ENCODE results near the gene NKD1. TPM values are rescaled to one million over a fixed set of nuclear protein-coding genes. Genes with fewer than 3 reads are reported as not detected.
A peak's percentile ranks its signal among the peaks of the same experiment; 100 is the strongest.

The NKD1 gene
- total and polyA plus RNA-seq, 2 experiments from 2014 or later = 0.86 to 1.4 TPM

GRCh38 chr16:50587543-50587942 lies 39.3 kb downstream of the NKD1 start:
- no peak overlapping the region for H3K4me3 ChIP-seq
- no peak for DNase-seq (ENCODE audit: low read depth in 1 of 2, low spot score in 1 of 2)
- no peak overlapping the region for H3K27ac ChIP-seq
- no peaks in the 10 kb centered on the region for H3K36me3 ChIP-seq
- H3K4me1 ChIP-seq (ENCODE audit: low read depth) = peaks cover 9% of the 10 kb centered on the region
- H3K9me3 ChIP-seq (ENCODE audit: low read depth) = no peaks in the 10 kb centered on the region
- no peaks in the 10 kb centered on the region for H3K27me3 ChIP-seq
- TF ChIP-seq, protein P1, sequence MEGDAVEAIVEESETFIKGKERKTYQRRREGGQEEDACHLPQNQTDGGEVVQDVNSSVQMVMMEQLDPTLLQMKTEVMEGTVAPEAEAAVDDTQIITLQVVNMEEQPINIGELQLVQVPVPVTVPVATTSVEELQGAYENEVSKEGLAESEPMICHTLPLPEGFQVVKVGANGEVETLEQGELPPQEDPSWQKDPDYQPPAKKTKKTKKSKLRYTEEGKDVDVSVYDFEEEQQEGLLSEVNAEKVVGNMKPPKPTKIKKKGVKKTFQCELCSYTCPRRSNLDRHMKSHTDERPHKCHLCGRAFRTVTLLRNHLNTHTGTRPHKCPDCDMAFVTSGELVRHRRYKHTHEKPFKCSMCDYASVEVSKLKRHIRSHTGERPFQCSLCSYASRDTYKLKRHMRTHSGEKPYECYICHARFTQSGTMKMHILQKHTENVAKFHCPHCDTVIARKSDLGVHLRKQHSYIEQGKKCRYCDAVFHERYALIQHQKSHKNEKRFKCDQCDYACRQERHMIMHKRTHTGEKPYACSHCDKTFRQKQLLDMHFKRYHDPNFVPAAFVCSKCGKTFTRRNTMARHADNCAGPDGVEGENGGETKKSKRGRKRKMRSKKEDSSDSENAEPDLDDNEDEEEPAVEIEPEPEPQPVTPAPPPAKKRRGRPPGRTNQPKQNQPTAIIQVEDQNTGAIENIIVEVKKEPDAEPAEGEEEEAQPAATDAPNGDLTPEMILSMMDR (IDR thresholded peaks at IDR 0.05; ENCODE audit: low read depth, low read length) = no peak

DNA sequence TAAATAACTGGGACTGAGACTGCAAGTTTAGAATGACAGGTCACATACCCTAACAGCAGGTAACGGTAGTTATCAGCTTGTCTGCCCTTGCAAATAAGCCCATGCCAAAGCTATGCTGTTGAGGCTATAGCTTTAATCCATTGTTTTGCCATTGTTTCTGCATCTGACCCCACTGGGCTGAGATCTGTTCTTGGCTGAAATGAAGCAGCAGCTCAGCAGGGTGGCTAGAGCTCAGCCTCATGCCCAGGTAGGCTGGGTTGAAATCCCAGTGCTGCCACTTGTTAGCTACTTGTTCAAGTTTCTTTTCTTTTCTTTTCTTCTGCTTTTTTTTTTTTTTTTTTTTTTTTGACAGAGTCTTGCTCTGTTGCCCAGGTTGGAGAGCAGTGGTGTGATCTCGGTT lies 40.1 kb downstream of the NKD1 start:
- Histone ChIP-seq H3K27me3 (no peaks in the 10 kb centered on the region), H3K4me3 (no peak overlapping the region), H3K9me3 (ENCODE audit: low read depth) (no peaks in the 10 kb centered on the region), H3K36me3 (no peaks in the 10 kb centered on the region), H3K27ac (no peak overlapping the region), H3K4me1 (ENCODE audit: low read depth) (peaks cover 9% of the 10 kb centered on the region)
- TF ChIP-seq, protein P1 (IDR thresholded peaks at IDR 0.05; ENCODE audit: low read depth, low read length) = no peak
- DNase-seq (ENCODE audit: low read depth in 1 of 2, low spot score in 1 of 2) = no peak

DNA sequence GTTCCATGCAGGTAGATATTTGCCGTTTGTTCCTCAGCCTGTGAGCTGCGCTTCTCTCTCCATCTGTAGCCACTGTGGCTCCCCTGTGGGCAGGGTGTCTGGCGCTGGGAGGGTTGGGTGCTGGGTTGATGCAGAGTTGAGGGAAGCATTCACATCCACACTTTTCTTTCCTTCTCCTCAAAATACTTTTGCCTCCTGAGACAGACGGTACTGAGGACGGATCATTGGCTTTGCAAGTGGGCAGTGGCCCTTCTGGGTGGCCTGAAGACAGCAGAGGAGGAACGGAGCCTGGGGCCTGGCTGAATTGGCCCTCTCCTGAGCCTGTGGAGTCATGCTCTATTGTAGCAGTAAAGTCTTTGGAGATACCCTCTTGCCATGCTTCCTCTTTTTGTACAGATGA lies 43.0 kb downstream of the NKD1 start:
- TF ChIP-seq, protein P1 (IDR thresholded peaks at IDR 0.05; ENCODE audit: low read depth, low read length) = no peak
- no peaks in the 10 kb centered on the region for H3K27me3 ChIP-seq
- H3K4me3 ChIP-seq = no peak overlapping the region
- H3K27ac ChIP-seq = no peak overlapping the region
- DNase-seq (ENCODE audit: low read depth in 1 of 2, low spot score in 1 of 2) = no peak
- no peaks in the 10 kb centered on the region for H3K9me3 ChIP-seq (ENCODE audit: low read depth)
- no peaks in the 10 kb centered on the region for H3K4me1 ChIP-seq (ENCODE audit: low read depth)
- no peaks in the 10 kb centered on the region for H3K36me3 ChIP-seq

- Histone ChIP-seq H3K9me3 (ENCODE audit: low read depth) (no peaks in the 10 kb centered on the region), H3K27me3 (no peaks in the 10 kb centered on the region), H3K36me3 (no peaks in the 10 kb centered on the region), H3K27ac (no peak overlapping the region), H3K4me3 (no peak overlapping the region), H3K4me1 (ENCODE audit: low read depth) (no peaks in the 10 kb centered on the region)
- DNase-seq (ENCODE audit: low read depth in 1 of 2, low spot score in 1 of 2) = peak in 1 of 2 donors; percentile 66
- TF ChIP-seq, protein P1 (IDR thresholded peaks at IDR 0.05; ENCODE audit: low read depth, low read length) = no peak
These were observed 43.9 kb downstream of the NKD1 start for GRCh38 chr16:50591800-50592771.

DNA sequence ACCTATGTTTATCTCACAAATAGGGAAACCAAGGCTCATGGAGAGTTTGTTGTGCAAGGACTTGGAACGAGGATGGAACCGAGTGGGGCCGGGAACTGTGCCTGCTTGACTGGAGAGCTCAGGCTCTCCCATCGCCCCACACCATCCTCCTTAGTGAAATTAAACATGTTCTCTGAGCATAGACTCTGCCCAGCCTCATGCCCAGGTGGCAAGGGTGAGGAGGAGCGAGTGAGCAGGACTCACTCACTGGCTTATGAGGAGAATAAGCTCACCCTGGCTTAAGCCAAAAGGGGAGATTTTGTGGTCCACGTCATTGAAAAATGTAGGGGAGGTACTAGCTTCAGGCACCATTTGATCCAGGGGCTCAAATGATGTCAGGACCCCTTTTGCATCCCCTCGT lies 44.8 kb downstream of the NKD1 start:
- TF ChIP-seq, protein P1 (IDR thresholded peaks at IDR 0.05; ENCODE audit: low read depth, low read length) = no peak
- H3K27ac ChIP-seq = no peak overlapping the region
- no peaks in the 10 kb centered on the region for H3K4me1 ChIP-seq (ENCODE audit: low read depth)
- H3K4me3 ChIP-seq = no peak overlapping the region
- DNase-seq (ENCODE audit: low read depth in 1 of 2, low spot score in 1 of 2) = no peak
- H3K9me3 ChIP-seq (ENCODE audit: low read depth) = no peaks in the 10 kb centered on the region
- H3K36me3 ChIP-seq = no peaks in the 10 kb centered on the region
- H3K27me3 ChIP-seq = no peaks in the 10 kb centered on the region
